Activated naive CD8-positive, alpha-beta T cell (primary cell): ENCODE results near the gene GLRA3.

Experiments
- H3K27ac Mint-ChIP-seq: one replicate; pipeline ENCODE4 v1.8.0; 2021; ENCODE audit warnings: mixed read lengths
- H3K27me3 Mint-ChIP-seq: one replicate; pipeline ENCODE4 v1.8.0; 2021; ENCODE audit warnings: mixed read lengths
- H3K36me3 Mint-ChIP-seq: one replicate; pipeline ENCODE4 v1.8.0; 2021; ENCODE audit warnings: mixed read lengths
- H3K4me1 Mint-ChIP-seq: one replicate; pipeline ENCODE4 v1.8.0; 2021; ENCODE audit warnings: low read depth, mixed read lengths
- H3K4me3 Mint-ChIP-seq: one replicate; pipeline ENCODE4 v1.8.0; 2021; ENCODE audit warnings: mild to moderate bottlenecking, mixed read lengths
- H3K9me3 Mint-ChIP-seq: one replicate; pipeline ENCODE4 v1.8.0; 2021; ENCODE audit warnings: low read depth, mixed read lengths

GLRA3 gene

DNA sequence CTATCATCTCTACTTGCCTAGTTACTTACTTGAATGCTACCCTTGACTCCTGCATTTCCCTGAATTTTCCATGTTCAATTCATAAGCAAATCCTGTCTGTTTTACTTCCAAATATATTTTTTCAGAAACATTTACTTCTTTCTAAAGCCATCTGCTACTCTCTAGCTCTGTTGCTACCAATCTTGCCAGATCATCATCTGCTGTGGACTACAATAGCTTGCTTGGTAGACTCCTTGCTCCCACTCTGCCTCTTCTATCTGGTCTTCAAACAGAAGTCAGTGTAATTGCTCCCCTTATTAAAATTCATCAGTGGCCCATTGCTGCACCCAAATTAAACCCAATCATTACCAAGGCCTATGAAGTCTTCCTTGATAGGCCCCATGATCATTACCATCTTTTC is 155.2 kb downstream of the GLRA3 start:
- no peaks in the 10 kb centered on the region for H3K9me3 Mint-ChIP-seq
- H3K27me3 Mint-ChIP-seq, result peaks cover 4% of the 10 kb centered on the region
- H3K36me3 Mint-ChIP-seq, result no peaks in the 10 kb centered on the region
- no peak overlapping the region for H3K27ac Mint-ChIP-seq
- no peak overlapping the region for H3K4me3 Mint-ChIP-seq
- no peaks in the 10 kb centered on the region for H3K4me1 Mint-ChIP-seq

- H3K27ac Mint-ChIP-seq, result no peak overlapping the region
- no peaks in the 10 kb centered on the region for H3K36me3 Mint-ChIP-seq
- H3K27me3 Mint-ChIP-seq, result peaks cover 4% of the 10 kb centered on the region
- H3K4me3 Mint-ChIP-seq, result no peak overlapping the region
- H3K4me1 Mint-ChIP-seq, result no peaks in the 10 kb centered on the region
- no peaks in the 10 kb centered on the region for H3K9me3 Mint-ChIP-seq
These were observed 156.8 kb downstream of the GLRA3 start for GRCh38 chr4:174672276-174672675.

DNA sequence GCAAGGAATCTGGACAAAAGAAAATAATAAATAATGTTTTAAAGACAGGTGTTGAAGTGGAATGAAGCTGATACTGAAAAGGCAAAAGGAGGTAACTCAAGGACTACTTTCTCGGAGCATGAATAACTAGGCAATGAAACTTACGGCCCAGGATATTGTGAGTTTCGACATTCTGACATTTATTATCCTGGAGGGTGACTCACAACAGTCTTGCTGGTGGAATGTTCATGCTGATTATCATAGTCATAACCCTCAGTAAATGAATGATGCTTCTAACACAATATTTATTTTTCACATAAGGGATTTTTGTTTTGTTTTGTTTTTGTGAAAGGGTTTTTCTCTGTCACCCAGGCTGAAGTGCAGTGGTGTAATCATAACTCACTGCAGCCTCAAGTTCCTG is 159.8 kb downstream of the GLRA3 start:
- H3K27ac Mint-ChIP-seq, result no peak overlapping the region
- H3K4me1 Mint-ChIP-seq, result no peaks in the 10 kb centered on the region
- no peaks in the 10 kb centered on the region for H3K36me3 Mint-ChIP-seq
- no peak overlapping the region for H3K4me3 Mint-ChIP-seq
- H3K9me3 Mint-ChIP-seq, result no peaks in the 10 kb centered on the region
- peaks cover 6% of the 10 kb centered on the region for H3K27me3 Mint-ChIP-seq

DNA sequence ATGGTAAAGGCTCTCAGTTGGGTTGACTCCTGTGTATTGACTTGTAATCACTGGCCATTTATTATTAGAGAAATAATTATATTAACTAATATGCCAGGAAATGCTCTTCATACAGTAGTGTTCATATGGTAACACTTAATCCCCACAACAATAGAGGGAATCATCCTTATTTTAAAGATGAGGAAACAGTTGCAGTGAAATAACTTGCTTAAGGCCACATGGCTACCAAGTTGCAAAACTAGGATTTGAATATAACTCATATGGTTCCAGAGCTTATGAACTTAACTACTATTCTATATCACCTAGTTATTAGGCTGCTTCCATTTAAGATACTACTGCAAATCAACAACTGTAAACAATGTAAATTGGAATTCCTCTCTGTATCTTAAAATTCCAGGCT is 163.2 kb downstream of the GLRA3 start:
- Mint-ChIP-seq H3K27me3 (peaks cover 7% of the 10 kb centered on the region), H3K36me3 (no peaks in the 10 kb centered on the region), H3K27ac (no peak overlapping the region), H3K4me1 (no peaks in the 10 kb centered on the region), H3K4me3 (no peak overlapping the region), H3K9me3 (no peaks in the 10 kb centered on the region)

DNA sequence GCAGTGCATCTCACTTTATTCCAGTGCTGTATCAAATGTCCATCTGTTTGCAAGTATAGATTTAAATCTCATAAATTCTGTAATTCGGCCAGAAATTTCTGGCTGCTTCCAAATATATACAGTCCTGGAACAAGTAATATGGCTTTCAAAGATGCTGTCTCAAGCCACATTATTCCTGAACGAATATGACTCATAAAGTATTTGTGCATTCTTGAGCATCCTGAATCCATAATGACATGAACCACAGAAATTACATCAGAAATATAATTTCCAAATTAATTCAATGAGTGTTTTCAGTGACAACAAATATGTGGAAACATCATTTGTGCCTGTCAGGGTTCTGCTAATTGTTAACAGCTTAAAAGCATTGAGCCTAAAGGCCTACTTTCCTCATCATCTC is 165.8 kb downstream of the GLRA3 start:
- no peak overlapping the region for H3K4me3 Mint-ChIP-seq
- no peaks in the 10 kb centered on the region for H3K9me3 Mint-ChIP-seq
- no peaks in the 10 kb centered on the region for H3K4me1 Mint-ChIP-seq
- no peak overlapping the region for H3K27ac Mint-ChIP-seq
- no peaks in the 10 kb centered on the region for H3K36me3 Mint-ChIP-seq
- peaks cover 4% of the 10 kb centered on the region for H3K27me3 Mint-ChIP-seq

DNA sequence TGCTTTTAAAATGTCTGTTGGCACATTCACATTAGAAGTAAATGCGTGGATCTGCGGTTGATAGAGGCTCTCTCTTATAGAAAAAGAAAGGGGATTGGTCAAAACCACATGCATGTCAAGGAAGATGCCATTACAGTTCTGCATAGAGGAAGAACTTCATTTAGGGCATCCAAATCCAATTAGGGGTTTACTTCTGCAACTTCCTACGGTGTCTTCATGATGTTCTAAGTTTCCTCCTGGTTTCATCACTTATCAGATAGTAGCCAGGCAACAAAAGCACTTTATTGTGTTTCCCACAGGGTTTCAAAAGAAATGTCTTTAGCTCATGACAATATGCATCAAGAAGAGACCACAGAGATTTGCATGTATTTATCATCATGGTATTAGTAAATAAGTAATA is 170.8 kb downstream of the GLRA3 start:
- H3K36me3 Mint-ChIP-seq, result no peaks in the 10 kb centered on the region
- H3K4me3 Mint-ChIP-seq, result no peak overlapping the region
- H3K27me3 Mint-ChIP-seq, result no peaks in the 10 kb centered on the region
- no peak overlapping the region for H3K27ac Mint-ChIP-seq
- H3K4me1 Mint-ChIP-seq, result no peaks in the 10 kb centered on the region
- no peaks in the 10 kb centered on the region for H3K9me3 Mint-ChIP-seq

GRCh38 chr4:174657472-174657871 is 171.6 kb downstream of the GLRA3 start:
- Mint-ChIP-seq H3K36me3 (no peaks in the 10 kb centered on the region), H3K4me3 (no peak overlapping the region), H3K27ac (no peak overlapping the region), H3K27me3 (no peaks in the 10 kb centered on the region), H3K4me1 (no peaks in the 10 kb centered on the region), H3K9me3 (no peaks in the 10 kb centered on the region)

- H3K27ac Mint-ChIP-seq, result no peak overlapping the region
- no peaks in the 10 kb centered on the region for H3K27me3 Mint-ChIP-seq
- no peaks in the 10 kb centered on the region for H3K9me3 Mint-ChIP-seq
- H3K4me3 Mint-ChIP-seq, result no peak overlapping the region
- H3K4me1 Mint-ChIP-seq, result no peaks in the 10 kb centered on the region
- no peaks in the 10 kb centered on the region for H3K36me3 Mint-ChIP-seq
These were observed 174.4 kb downstream of the GLRA3 start for GRCh38 chr4:174654634-174655033.

- H3K27ac Mint-ChIP-seq, result no peak overlapping the region
- H3K27me3 Mint-ChIP-seq, result no peaks in the 10 kb centered on the region
- H3K4me3 Mint-ChIP-seq, result no peak overlapping the region
- no peaks in the 10 kb centered on the region for H3K9me3 Mint-ChIP-seq
- H3K4me1 Mint-ChIP-seq, result no peaks in the 10 kb centered on the region
- H3K36me3 Mint-ChIP-seq, result no peaks in the 10 kb centered on the region
These were observed 178.2 kb downstream of the GLRA3 start for GRCh38 chr4:174650711-174651355.

DNA sequence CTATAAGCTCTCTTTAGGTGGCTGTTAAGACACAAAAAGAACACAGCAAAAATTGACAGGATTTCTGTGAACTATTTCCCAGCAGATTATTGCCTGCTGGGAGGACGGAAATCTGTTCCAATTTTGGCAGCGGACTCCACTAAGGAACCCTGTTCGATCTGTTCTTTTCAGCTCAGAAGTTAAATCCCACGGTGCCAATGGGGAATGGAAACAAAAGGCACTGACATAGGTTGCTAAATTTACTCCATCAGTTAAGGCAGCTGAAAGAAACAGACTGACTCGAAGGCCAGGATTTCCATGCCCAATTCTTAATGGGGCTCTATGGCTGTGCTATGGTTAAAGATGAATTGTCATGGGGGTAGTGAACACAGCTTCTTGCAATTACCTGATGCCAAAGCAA is 180.2 kb downstream of the GLRA3 start:
- Mint-ChIP-seq H3K4me1 (no peaks in the 10 kb centered on the region), H3K27me3 (no peaks in the 10 kb centered on the region), H3K27ac (no peak overlapping the region), H3K4me3 (no peak overlapping the region), H3K9me3 (no peaks in the 10 kb centered on the region), H3K36me3 (no peaks in the 10 kb centered on the region)

GRCh38 chr4:174646326-174646725 is 182.7 kb downstream of the GLRA3 start:
- no peaks in the 10 kb centered on the region for H3K27me3 Mint-ChIP-seq
- H3K36me3 Mint-ChIP-seq, result no peaks in the 10 kb centered on the region
- no peak overlapping the region for H3K4me3 Mint-ChIP-seq
- H3K9me3 Mint-ChIP-seq, result no peaks in the 10 kb centered on the region
- no peak overlapping the region for H3K27ac Mint-ChIP-seq
- no peaks in the 10 kb centered on the region for H3K4me1 Mint-ChIP-seq

- H3K9me3 Mint-ChIP-seq, result no peaks in the 10 kb centered on the region
- no peak overlapping the region for H3K4me3 Mint-ChIP-seq
- H3K27ac Mint-ChIP-seq, result no peak overlapping the region
- no peaks in the 10 kb centered on the region for H3K36me3 Mint-ChIP-seq
- no peaks in the 10 kb centered on the region for H3K4me1 Mint-ChIP-seq
- no peaks in the 10 kb centered on the region for H3K27me3 Mint-ChIP-seq
These were observed 188.9 kb downstream of the GLRA3 start for GRCh38 chr4:174640146-174640545.

DNA sequence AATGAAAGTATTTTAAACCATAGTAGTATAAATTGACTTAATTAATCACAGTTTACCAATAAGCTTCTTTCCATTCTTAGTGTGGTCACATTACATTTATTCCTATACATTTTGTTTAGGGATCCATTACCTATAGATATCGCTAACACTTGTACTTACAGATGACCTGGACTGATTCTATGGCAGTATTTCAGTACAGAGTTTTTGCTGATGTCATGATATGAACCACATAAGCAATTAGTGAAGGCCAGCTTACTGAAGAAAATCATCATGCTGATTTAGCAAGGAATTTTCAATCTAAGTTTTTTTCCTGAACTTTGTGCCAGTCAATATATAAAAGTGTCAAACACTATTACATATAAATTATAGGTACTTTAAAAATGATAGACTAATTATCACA is 193.3 kb downstream of the GLRA3 start:
- H3K4me3 Mint-ChIP-seq, result no peak overlapping the region
- no peaks in the 10 kb centered on the region for H3K27me3 Mint-ChIP-seq
- H3K4me1 Mint-ChIP-seq, result no peaks in the 10 kb centered on the region

GRCh38 chr4:174633399-174633798 is 195.6 kb downstream of the GLRA3 start:
- no peak overlapping the region for H3K27ac Mint-ChIP-seq
- no peaks in the 10 kb centered on the region for H3K9me3 Mint-ChIP-seq
- no peaks in the 10 kb centered on the region for H3K27me3 Mint-ChIP-seq
- no peak overlapping the region for H3K4me3 Mint-ChIP-seq
- no peaks in the 10 kb centered on the region for H3K4me1 Mint-ChIP-seq
- no peaks in the 10 kb centered on the region for H3K36me3 Mint-ChIP-seq

More for the DNA sequence above, 193.3 kb downstream of the GLRA3 start:
- Mint-ChIP-seq H3K36me3 (no peaks in the 10 kb centered on the region), H3K9me3 (no peaks in the 10 kb centered on the region), H3K27ac (no peak overlapping the region)

DNA sequence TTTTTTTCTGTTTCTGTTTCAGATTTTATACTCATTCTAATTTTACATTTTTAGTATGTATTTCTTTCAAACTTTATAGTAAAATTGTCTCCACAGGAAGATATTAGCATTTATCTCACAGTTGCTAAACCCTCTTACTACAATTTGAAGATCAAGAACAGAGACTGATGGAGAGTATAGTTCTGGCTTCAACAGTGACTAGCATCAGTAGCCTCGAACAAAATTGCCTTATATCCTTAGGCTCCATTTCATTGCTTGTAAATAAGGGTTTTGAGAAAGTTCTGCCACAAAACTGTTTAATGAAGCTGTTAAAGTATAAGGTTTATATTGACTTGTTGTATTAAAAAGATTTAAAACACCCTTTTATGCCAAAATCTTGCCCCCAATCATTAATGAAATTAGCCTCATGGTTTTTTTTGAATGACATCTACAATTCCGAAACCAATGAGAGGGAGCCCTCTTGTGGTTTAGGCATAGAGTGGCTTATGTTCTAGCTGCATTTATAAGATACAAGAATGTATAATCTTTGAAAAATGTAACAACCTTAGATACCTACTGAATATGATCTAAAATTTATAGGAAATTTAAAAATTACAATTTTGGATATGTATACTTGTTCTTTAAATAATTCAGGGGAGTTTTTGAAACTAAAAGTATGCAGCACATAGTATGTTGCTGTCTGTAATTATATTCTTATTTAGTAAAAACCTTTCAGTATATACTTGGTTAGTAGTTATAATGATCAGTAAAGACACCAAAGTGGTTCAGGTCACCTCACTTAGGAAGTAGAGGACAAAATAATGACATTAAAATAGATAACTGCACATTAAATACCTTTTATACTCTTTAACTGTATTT is 196.9 kb downstream of the GLRA3 start:
- H3K27me3 Mint-ChIP-seq, result no peaks in the 10 kb centered on the region
- no peaks in the 10 kb centered on the region for H3K36me3 Mint-ChIP-seq
- no peaks in the 10 kb centered on the region for H3K4me1 Mint-ChIP-seq
- H3K9me3 Mint-ChIP-seq, result no peaks in the 10 kb centered on the region
- H3K27ac Mint-ChIP-seq, result no peak overlapping the region
- no peak overlapping the region for H3K4me3 Mint-ChIP-seq
